ENCODE measurements around the gene PRIMA1. TPM values are rescaled to one million over a fixed set of nuclear protein-coding genes. Genes with fewer than 3 reads are reported as not detected.

Gene PRIMA1
- total RNA-seq, 3 donors from 2014 or later: 1.6 to 46.4 (median 3.0) TPM

- no peaks in the 10 kb centered on the region for H3K9me3 ChIP-seq
- TF ChIP-seq CTCF (IDR thresholded peaks at IDR 0.05): no peak
- H3K36me3 ChIP-seq (ENCODE audit: low read depth): no peaks in the 10 kb centered on the region
- ATAC-seq (no peak), DNase-seq (no peak)
- no peaks in the 10 kb centered on the region for H3K4me1 ChIP-seq (ENCODE audit: low read depth)
- intact Hi-C loops (cut with DNase I, micrococcal nuclease): no loop called here
- H3K4me3 ChIP-seq: no peak overlapping the region
Measured at GRCh38 chr14:93731753-93732152, 56.5 kb downstream of the PRIMA1 start.

GRCh38 chr14:93729993-93730392 lies 58.3 kb downstream of the PRIMA1 start:
- TF ChIP-seq CTCF (IDR thresholded peaks at IDR 0.05): no peak
- H3K36me3 ChIP-seq (ENCODE audit: low read depth): no peaks in the 10 kb centered on the region
- intact Hi-C loops (cut with DNase I, micrococcal nuclease): no loop called here
- H3K4me1 ChIP-seq (ENCODE audit: low read depth): no peaks in the 10 kb centered on the region
- ATAC-seq (no peak), DNase-seq (no peak)
- no peak overlapping the region for H3K4me3 ChIP-seq
- H3K9me3 ChIP-seq: no peaks in the 10 kb centered on the region

- DNase-seq (no peak), ATAC-seq (no peak)
- Histone ChIP-seq H3K4me3 (no peak overlapping the region), H3K36me3 (ENCODE audit: low read depth) (no peaks in the 10 kb centered on the region), H3K9me3 (no peaks in the 10 kb centered on the region), H3K4me1 (ENCODE audit: low read depth) (no peaks in the 10 kb centered on the region)
- TF ChIP-seq CTCF (IDR thresholded peaks at IDR 0.05): no peak
- intact Hi-C loops (cut with DNase I, micrococcal nuclease): no loop called here
Measured at GRCh38 chr14:93728651-93729016, 59.7 kb downstream of the PRIMA1 start.

GRCh38 chr14:93727917-93728650 lies 60.2 kb downstream of the PRIMA1 start:
- no peak for DNase-seq

GRCh38 chr14:93727039-93727740 lies 61.1 kb downstream of the PRIMA1 start:
- no peak for TF ChIP-seq CTCF (IDR thresholded peaks at IDR 0.05)
- Histone ChIP-seq H3K9me3 (no peaks in the 10 kb centered on the region), H3K36me3 (ENCODE audit: low read depth) (no peaks in the 10 kb centered on the region), H3K4me3 (no peak overlapping the region), H3K4me1 (ENCODE audit: low read depth) (no peaks in the 10 kb centered on the region)
- DNase-seq: no peak
- no peak for ATAC-seq
- intact Hi-C loops (cut with DNase I, micrococcal nuclease): no loop called here

More at GRCh38 chr14:93727917-93728650, 60.2 kb downstream of the PRIMA1 start:
- no peak for ATAC-seq
- intact Hi-C loops (cut with DNase I, micrococcal nuclease): no loop called here
- Histone ChIP-seq H3K4me1 (ENCODE audit: low read depth) (no peaks in the 10 kb centered on the region), H3K4me3 (no peak overlapping the region), H3K9me3 (no peaks in the 10 kb centered on the region), H3K36me3 (ENCODE audit: low read depth) (no peaks in the 10 kb centered on the region)
- TF ChIP-seq CTCF (IDR thresholded peaks at IDR 0.05): no peak

Data from mucosa of descending colon (tissue), 3 donors.